CD4-positive, alpha-beta T cell treated with Interferon alpha-2 for 1 hour (primary cell): ENCODE data around the gene YIF1A.
"Not testable (repeated sequence)": the region's sequence is repeated elsewhere in the genome, so short reads cannot be mapped to it uniquely, and the experiment has no call there.

ENCODE experiments used
- DNase-seq, 2 donors: peaks; one replicate each; pipeline ENCODE4 v3.0.0-alpha.2; 2020 to 2022

YIF1A gene

DNA sequence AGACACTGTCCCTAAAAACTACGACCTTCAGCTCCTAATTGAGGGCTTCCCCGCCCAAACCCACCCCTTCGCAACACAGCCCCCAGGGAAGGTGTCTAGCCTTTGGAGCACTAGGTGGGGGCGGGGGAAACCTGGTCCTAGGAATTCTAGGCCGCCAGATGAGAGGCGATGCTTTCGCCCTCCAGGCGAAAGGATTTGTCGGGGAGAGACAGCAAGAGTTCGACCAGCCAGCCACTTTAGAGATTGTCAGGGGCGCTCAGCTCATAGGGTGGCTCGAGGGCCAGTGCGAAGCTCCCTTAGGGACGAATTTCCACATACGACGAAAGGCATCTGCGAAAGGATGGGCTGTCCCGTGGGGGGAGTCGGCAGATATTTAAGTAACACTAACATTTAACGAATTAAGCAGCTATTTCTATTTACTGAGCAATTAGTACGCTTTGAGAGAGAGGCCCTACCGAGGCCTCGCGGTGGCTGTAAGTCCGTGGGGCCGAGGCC lies 22.6 kb upstream of the YIF1A start:
- DNase-seq, result no peak

DNA sequence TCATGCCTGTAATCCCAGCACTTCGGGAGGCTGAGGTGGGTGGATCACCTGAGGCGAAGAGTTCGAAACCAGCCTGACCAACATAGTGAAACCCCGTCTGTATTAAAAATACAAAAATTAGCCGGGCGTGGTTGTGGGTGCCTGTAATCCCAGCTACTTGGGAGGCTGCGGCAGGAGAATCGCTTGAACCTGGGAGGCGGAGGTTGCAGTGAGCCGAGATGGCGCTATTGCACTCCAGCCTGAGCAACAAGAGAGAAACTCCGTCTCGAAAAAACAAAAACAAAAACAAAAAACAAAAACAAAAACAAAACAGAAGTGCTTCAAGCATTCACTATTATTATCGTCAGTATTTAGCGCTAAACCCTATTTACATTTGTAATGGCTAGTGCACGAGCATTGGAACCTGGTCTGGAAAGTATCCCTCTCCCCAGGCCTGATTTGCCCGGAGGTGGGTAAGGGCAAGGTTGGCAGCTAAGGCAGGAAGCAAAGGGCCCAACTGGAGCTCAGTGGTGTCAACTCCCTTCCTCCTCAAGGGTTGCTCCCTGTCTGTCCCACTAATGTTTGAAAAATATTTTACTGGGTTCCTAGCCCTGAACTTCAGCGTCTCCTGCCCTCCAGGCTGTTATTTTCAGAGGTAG lies 22.0 kb upstream of the YIF1A start:
- not testable (repeated sequence) for DNase-seq

GRCh38 chr11:66310324-66310723 lies 21.4 kb upstream of the YIF1A start:
- DNase-seq, result no peak

- DNase-seq, result no peak
Measured at GRCh38 chr11:66309475-66309874, 20.5 kb upstream of the YIF1A start.

GRCh38 chr11:66302656-66303055 lies 13.7 kb upstream of the YIF1A start:
- no peak for DNase-seq

DNA sequence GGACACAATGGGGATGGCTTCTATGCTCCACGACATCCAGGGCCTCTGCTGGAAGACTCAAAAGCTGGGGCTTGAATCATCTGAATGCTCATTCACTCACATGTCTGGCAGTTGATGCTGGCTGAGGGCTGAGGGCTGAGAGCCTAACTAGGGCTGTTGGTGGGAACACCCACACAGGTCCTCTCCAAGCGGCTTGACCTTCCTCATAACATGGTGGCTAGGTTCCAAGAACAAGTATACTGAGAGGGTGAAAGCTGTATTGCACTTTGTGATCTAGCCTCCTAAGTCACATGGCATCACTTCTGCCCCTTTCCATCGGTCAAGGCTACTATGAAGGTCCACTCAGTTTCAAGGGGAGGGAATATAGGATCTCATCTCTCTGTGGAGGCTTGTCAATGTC lies 10.2 kb upstream of the YIF1A start:
- DNase-seq, result no peak

DNA sequence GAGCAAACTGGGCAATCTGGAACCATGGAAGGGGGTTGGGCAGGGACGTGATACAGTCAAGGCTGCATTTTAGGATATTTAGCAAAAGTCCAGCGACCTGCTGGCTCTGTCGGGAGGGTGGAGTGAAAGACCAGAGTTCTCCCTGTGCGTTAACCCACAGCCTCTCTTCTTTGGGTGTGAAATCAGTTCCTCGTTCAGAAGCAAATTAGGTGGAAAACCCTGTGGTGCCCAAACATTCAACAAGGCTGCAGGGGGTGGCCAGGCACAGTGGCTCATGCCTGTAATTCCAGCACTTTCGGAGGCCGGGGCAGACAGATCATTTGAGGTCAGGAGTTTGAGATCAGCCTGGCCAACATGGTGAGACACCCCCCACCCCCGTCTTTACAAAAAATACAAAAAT lies 8.7 kb upstream of the YIF1A start:
- no peak for DNase-seq

GRCh38 chr11:66294626-66295620 lies 6.0 kb upstream of the YIF1A start:
- no peak for DNase-seq

DNA sequence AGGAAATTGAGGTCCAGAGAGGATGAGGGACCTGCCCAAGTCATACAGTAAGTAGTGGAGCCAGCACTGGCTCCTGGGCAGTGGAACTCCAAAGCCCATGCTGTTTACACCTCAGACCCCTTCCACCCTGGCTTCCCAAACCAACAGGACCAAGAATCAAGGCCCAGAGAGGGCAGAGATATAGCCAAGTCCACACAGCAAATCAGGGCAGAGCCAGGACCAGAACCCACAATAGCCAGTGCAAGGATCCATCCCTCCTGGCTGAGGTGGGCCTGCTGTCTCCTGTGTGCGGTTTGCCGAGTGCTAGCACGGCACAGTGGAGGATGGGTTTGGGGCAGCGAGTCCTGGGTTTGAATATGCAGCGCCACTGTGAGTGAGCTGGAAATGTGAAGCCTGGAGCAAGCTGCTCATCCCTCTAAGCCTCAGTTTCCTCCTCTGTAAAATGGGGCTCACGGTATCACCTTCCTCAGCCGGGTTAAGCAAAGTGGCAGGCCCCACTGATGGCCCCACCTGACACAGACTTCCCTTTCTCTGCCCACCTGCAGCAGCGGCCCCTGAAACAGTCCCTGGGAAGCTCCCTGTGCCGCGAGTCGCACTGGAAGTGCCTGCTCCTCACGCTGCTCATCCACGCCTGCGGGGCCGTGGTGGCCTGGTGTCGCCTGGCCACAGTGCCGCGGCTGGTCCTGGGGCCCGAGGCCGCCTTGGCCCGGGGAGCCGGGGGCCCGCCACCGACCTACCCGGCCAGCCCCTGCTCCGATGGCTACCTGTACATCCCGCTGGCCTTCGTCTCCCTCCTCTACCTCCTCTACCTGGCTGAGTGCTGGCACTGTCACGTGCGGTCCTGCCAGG lies 5.1 kb upstream of the YIF1A start:
- no peak for DNase-seq

DNA sequence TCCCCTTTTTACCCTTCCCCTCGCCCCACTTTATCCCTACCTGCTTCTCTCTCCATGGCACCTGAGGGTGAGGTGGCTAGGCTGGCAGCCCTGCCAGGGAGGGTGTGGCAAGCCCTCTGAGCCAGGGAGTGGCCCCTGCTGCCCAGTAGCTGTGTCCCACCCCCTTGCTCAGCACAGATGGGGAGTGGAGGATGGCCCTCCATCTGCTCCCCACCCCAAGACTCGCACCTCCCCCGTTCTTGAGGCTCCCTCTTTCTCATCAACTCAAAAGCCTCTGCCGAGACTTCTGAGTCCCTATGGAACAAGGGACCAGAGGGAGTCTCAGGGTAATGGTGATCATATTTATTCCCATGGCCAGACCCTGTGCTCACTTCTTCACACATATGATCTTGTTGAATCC lies 4.4 kb upstream of the YIF1A start:
- no peak for DNase-seq

GRCh38 chr11:66292543-66293332 lies 3.8 kb upstream of the YIF1A start:
- no peak for DNase-seq

DNA sequence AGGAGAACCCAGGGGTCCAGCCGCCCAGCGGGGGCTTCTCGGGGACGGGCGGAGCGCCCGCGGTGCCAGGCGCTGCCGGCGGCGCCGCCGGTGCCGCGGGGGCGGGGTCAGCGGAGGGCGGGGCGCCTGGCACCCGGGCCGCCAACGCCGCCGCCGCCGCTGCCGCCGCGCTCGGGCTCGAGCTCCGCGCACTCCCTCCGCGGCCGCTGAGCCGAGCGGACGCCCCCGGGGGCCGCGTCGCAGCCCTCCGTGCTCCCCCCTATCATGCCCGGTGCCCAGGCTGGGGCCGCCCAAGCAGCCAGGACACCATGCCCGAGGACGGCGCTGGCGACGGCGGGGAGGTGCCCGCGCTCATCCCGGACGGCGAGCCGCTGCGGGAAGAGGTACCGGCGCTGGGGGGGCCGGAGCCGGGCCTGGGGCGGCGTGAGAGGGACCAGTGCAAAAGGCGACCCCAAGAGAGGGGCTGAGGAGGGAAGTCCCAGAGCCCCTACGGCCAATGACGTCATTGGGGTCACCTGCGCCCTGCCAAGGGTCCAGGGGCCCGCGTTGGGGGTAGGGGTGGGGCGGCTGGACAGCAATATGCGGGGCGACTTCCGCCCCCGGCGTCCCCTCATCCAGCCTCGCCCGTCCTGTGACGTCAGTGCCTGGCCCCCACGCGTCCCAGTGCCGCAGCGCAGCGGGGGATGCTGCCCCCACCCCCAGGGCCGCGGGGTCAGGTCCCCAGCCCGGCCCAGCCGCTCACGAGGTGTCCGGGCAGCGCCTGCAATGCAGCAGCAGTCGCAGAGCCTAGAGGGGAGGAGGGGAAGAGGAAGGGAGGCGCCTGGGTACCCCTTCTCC lies 3.0 kb upstream of the YIF1A start, which contains the start of gene TMEM151A:
Gene TMEM151A (plus strand): TSS at position 189 of the 837 bp plus-strand sequence. CDS start 120 bp downstream, at position 309.
- no peak for DNase-seq

GRCh38 chr11:66291303-66291705 lies 2.4 kb upstream of the YIF1A start:
- DNase-seq, result no peak

- no peak for DNase-seq
Measured at GRCh38 chr11:66290330-66290621, 1.3 kb upstream of the YIF1A start.

- DNase-seq, result peak in 1 of 2 donors; percentile 84
Measured at GRCh38 chr11:66289548-66290329, 796 bp upstream of the YIF1A start.

- no peak for DNase-seq
Measured at GRCh38 chr11:66287889-66288670, 863 bp downstream of the YIF1A start.

- DNase-seq, result no peak
Measured at GRCh38 chr11:66287211-66287888, 1.6 kb downstream of the YIF1A start.

- DNase-seq, result no peak
Measured at GRCh38 chr11:66286699-66287098, 2.2 kb downstream of the YIF1A start.
